Activated CD8-positive, alpha-beta memory T cell treated with anti-CD3 and anti-CD28 coated beads, Interleukin-2, amount 50 U/mL, for 48 hours (primary cell): ENCODE data around the gene FOXO1.

Source experiments
- DNase-seq: peaks from one replicate; pipeline ENCODE4 v3.0.0-alpha.2; 2020

The FOXO1 gene

GRCh38 chr13:40537146-40537895, 129.1 kb downstream of the FOXO1 start:
- no peak for DNase-seq

DNA sequence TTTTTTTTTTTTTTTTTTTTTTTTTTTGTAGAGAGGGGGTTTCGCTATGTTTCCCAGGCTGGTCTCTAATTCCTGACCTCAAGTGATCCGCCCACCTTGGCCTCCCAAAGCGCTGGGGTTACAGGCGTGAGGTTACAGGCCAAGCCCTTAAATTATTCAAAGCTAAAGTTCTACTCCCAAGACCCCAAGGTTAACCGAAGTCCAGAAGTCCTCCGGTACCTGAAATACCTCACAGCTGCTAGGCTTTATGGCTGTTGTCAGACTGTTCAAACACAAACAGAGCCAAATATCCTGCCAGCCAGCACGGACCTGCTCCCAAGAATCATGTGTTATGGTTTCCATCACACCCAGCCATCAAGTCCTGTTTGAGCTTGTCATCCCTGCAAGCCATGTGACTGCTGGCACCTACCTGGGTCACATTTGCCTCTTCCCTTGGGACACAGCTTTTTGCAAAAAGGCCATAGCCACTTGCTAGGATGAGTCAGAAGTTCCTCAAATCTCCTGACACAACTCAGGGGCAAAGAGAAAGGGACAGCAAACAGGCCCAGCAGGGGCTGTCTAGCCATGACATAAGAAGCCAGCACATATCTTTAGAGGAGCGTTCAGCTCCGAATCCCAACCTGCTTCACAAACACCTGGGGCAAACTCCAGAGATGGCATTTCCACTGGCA, 129.9 kb downstream of the FOXO1 start:
- no peak for DNase-seq

DNA sequence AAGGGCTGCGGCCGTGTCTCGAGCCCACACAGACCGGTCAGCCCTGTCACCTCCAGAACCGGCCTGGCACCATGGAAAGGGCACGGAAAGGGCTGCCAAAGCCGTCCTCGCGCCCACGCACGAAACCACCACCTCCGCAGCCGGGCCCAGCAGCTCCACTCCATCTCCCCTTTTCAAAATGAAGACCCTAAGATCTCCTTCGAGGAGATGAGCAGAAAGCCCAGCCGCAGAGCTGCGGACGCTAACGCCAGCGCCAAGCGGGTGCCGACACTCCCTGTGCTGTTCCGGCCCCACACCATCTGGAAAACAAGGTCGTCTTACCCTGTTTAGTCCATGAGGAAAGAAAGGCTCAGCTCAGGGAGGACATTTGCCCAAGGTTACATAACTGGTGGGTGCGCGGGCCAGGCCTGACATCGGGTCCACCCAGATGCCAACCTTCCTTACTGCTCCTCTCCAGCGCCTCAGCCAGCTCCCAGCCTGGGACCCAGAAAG, 131.1 kb downstream of the FOXO1 start:
- DNase-seq: no peak

DNA sequence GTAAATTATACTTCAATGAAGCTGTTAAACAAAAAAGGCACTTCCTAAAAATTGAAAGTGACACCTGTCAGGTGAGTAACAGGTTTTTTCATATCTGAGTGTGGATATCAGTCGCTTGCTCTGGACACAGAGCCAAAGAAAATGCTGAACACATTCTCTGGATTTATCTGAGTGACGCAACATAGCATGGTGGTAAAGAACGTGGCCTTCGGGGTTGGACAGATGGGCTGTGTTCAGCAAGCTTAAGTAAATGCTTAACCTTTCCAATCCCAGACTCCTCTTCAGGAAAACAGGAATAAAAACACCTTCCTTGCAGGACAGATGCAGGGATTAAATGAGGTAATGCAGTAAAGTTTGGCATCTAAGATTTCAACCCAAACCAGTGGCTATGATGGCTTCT, 132.0 kb downstream of the FOXO1 start:
- DNase-seq: no peak

DNA sequence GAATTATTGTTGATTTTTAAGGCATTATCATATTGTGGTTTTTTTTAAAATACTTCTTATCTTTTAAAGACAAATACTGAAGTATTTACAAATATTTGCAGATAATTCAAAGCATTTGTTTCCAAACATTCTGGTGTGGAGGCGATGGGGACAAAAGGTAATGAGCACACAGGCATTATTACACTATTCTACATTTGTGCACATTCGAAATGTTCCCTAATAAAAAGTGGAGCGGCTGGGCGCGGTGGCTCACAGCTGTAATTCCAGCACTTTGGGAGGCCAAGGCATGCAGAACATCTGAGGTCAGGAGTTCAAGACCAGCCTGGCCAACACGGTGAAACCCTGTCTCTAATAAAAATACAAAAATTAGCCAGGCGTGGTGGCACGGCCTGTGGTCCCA, 133.4 kb downstream of the FOXO1 start:
- no peak for DNase-seq

DNA sequence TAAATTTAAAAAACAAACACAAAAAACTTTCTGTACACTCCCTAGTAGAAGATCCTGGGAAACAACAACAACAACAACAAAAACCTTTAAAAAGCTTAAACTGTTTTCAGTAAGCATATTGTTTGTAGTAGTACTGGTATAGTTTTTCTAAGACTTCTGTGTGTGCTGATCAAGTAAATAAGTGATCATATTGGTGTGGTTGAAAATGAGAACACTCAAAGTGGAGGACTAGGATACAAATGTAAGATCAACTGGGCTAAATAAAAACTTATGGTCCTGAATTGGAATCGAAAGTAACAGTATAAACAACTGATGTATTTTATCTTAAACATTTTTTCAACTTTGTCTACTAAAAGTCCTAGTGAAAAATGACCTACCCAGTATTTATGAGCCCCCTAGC, 135.5 kb downstream of the FOXO1 start:
- no peak for DNase-seq

DNA sequence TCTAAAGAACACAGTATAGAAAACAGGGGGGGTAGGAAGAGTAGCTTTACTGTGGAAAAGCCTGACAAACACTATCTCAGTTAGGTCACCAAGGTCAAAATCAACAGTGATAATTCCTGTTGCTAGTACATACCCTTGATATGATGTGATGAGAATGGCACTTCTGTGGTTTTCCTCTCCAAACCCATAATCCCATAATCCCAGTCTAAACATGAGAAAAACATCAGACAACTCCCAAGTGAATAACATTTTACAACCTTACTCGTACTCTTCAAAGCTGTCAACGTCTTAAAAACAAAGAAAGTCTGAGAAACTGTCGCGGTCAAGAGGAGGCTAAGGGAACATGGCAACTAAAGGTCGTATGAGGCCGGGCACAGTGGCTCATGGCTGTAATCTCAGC, 137.6 kb downstream of the FOXO1 start:
- DNase-seq: no peak

GRCh38 chr13:40527914-40528313, 138.5 kb downstream of the FOXO1 start:
- no peak for DNase-seq

DNA sequence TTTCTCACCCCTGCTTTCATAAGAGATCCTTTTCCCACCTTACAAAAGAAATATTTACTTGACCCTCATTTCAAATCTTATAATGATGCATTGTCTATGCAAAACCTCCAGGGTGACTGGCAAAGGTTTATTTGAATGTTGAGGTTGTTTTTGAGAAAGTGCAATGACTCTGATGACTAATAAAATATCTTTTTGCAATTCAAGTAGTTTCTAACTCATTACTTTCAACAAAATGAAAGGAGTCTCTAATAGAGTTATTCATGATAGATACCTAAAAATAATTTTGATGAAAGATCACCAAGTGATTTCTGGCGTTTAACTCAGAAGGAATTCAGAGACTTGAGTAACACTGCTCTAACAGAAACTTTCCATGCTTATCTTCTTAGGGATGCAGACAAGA, 144.2 kb downstream of the FOXO1 start:
- no peak for DNase-seq

DNA sequence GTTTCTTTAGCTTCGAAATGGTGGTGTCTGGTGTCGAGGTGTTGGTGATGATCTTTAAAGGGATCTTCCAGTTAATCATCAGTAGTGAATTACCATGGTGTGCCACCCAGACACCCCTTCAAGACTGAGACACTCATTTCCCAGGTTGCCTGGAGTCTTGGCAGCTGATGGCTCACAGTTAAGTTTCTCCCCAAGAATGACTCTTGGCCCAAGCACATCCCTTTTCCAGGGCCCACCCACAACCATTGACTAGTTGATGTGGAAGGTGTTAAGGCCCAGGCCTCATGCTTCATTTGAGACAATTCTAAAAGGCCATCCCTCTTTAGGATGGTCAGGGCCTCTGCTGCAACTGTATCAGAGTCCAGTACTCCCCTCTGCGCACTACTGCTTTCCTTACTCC, 145.5 kb downstream of the FOXO1 start:
- DNase-seq: no peak

DNA sequence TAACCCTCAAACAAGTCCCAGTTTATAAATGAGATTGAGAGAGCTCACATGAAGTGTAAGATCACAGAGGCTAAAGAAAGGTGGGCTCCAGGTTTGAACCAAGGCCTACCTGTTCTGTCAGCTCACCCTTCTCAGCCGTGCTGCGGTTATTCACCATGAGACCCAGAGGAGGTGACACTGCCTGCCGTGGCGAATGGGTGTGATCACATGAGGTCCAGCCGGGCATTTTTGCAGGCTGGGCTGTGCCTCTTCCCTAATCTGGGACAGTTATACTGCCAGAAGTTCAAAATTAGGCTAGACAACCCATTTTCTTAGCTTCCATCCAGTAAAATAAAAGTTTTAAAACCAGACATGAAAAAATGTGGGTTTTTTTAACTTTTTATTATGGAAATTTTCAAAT, 146.8 kb downstream of the FOXO1 start:
- no peak for DNase-seq

DNA sequence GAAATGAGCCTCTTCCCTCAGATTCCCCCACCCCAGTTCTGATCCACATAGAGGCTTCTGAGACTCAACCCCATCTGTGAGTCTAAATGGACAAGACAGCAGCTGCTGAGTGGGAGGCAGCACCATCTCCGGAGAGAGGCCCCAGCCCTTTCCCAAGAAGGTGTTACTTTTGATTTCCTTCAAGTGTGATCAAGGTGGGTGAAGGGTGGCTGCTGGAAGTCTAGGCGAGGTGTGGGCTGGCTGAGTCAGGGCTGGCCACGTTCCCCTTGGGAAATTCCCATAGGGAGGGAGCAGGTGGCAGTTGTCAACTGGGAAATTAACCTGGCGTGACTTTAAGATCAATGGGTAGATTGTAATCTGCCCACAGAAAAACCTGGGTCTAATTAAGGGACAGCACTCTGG, 148.0 kb downstream of the FOXO1 start:
- DNase-seq: peak; percentile 75

DNA sequence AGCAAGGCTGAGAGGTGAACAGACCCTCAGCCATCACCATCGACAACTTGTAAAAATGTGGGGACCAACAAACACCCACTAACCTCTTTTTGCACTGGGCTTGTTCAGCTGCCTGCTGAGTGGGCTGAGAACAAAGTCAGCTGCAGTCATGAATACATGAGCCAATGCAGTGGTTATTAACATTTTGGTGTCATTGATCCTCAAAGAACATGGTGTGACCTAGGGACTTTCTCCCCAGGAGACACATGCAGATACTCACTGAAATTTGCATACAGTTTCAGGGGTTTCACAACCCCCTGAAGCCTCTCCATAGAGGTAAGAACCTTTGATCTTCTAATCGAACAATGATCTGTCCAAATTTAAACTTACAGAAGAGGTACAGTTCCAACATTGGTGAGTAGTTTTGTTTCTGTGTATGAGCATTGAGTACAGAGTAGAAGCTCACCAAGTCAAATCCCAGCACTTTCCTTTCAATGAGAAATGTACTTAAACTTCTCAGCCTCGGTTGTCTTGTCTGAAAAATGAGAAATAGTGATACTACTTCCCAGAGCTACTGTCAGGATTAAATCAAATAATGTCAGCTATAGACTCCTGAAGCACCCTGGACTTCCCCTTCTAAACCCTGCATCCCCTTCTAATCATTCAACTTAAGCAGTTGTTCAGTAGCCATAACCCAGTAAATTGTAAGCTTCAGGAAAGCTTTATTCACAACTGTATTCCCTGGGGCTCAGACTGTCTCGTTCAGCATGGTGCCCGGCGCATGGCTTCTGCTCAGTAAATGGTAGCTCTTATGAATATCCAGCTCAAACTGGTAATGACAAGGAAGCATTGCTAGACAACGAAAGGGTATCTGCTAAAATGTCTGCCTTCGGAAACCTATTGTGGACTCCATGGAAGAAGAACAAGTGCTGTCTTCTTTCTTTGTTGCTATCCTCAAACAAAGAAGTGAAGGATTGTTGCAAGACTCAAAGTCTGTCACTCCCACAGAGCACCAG, 148.7 kb downstream of the FOXO1 start:
- no peak for DNase-seq

- DNase-seq: no peak
These were observed 150.7 kb downstream of the FOXO1 start for GRCh38 chr13:40515702-40516101.

DNA sequence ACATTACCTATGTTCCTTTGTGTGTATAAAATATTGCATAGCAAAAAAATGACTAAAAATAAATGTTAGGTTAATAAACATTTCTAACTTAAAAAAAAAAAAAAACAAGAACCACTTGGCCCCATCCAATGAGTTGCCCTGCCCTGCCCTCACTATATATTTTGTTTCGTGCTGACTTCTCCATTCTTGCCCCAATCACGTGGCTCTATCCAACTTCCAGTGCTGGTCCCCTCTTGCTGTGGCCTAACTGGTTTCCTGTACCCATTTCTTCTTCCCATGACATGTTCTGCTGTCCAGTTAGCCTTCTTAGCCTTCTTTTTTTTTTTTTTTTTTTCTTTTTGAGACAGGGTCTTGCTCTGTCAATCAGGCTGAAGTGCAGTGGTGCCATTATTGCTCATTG, 151.6 kb downstream of the FOXO1 start:
- DNase-seq: no peak

GRCh38 chr13:40509876-40510275, 156.6 kb downstream of the FOXO1 start:
- no peak for DNase-seq

DNA sequence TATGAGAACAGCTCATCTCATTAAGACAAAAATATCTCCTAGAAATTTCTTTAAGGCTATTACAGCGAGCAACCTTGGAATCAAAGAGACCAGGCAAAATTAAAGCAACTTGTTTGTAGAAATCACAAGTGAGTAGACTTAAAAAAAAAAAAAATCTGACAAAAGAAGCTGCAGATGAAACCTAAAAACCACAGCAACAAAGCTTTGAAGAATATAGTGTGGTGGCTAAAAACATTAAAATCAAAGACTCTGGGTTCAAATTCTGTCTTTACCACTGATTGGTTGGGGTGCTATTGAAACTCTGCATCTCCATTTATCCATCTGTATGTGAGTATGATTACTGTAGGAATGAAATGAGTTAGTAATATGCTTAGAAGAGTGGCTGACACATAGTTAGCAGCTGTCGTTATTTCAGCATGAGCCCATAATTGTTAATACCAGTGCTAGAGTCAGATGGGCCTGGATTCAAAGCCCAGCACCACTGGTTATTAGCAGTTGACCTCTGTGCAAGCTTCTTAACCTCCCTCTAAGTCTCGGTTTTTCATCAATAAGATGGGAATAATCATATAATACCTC, 157.6 kb downstream of the FOXO1 start:
- DNase-seq: no peak

GRCh38 chr13:40508127-40508526, 158.3 kb downstream of the FOXO1 start:
- DNase-seq: no peak

- no peak for DNase-seq
These were observed 159.6 kb downstream of the FOXO1 start for GRCh38 chr13:40506592-40507446.
